Activated CD8-positive, alpha-beta memory T cell treated with anti-CD3 and anti-CD28 coated beads for 36 hours (primary cell): ENCODE data around the gene TRIM9. TPM values are rescaled to one million over a fixed set of nuclear protein-coding genes. Genes with fewer than 3 reads are reported as not detected.

ENCODE experiments used
- CTCF ChIA-PET: fragments of 350-600 bp; sonication (Branson Sonifier 250); formaldehyde crosslinking; loops from one replicate; lab custom pipeline; 2021; ENCODE audit warnings: antibody characterized with exemption; lab: Charles Lee
- POLR2A ChIA-PET: fragments of 350-600 bp; sonication (Branson Sonifier 250); formaldehyde crosslinking; loops from one replicate; lab custom pipeline; 2021; ENCODE audit warnings: antibody characterized with exemption; lab: Charles Lee
- total RNA-seq, 2 experiments: library from RNA; stranded (reverse); gene quantifications; one replicate each; pipeline ENCODE4 v1.2.3, GENCODE V29; 2021

Gene TRIM9
- total RNA-seq, 2 experiments from 2014 or later, result 1.6 to 2.0 TPM

GRCh38 chr14:51070726-51071125, 24.2 kb downstream of the TRIM9 start:
- POLR2A ChIA-PET, result no interaction called here
- CTCF ChIA-PET, result no interaction called here

DNA sequence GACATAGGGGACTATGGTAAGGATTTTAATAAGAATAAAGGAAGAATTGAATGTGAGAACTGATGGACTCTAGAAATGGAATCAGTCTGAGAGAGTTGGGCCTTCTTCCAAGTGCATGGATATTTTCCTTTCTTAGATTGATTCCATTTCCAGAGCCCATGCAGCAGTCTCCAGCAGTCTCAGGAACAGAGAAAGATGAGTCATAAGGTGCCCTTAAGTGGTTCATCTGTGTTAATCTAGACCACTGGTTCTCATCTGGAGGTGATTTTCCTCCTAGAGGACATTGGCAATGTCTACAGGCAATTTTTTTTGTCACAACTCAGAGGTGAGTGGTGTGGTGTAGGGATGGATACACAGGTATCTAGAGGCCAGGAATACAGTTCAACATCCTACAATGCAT, 25.9 kb downstream of the TRIM9 start:
- ChIA-PET POLR2A (no interaction called here), CTCF (no interaction called here)

- ChIA-PET CTCF (no interaction called here), POLR2A (no interaction called here)
Measured at GRCh38 chr14:51068268-51068667, 26.6 kb downstream of the TRIM9 start.

GRCh38 chr14:51067295-51067694, 27.6 kb downstream of the TRIM9 start:
- ChIA-PET POLR2A (no interaction called here), CTCF (no interaction called here)

- ChIA-PET CTCF (no interaction called here), POLR2A (no interaction called here)
Measured at GRCh38 chr14:51066576-51066975, 28.3 kb downstream of the TRIM9 start.

- CTCF ChIA-PET, result no interaction called here
- POLR2A ChIA-PET, result no interaction called here
Measured at GRCh38 chr14:51059032-51059431, 35.9 kb downstream of the TRIM9 start.

GRCh38 chr14:51058382-51058781, 36.5 kb downstream of the TRIM9 start:
- CTCF ChIA-PET, result interaction anchor here (0.9 kb wide), 1 partner anchor 52 kb away, joined by 6 read pairs; no protein-coding TSS in a partner anchor
- POLR2A ChIA-PET, result no interaction called here

DNA sequence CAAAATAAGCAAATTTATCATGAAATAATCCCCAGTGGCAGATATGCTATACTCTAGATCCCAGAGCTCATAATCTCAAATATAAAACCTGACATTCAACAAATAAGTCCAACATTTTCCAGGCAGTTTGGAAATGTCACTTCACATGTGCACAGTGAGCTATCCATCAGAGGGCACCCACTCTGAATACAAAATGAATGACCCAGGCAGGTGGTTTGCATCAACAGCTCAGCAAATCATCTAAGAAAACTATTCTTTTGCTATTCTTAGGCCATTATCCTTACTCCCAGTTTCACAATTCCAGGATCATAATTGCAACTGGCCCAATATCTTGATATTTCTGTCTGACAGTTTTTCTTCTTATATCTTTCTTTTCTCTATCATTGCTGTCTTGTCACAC, 38.5 kb downstream of the TRIM9 start:
- CTCF ChIA-PET, result interaction anchor here (0.9 kb wide), 1 partner anchor 417 kb away, joined by 3 read pairs; no protein-coding TSS in a partner anchor
- POLR2A ChIA-PET, result no interaction called here

GRCh38 chr14:51053157-51053556, 41.7 kb downstream of the TRIM9 start:
- ChIA-PET CTCF (interaction anchor here (0.6 kb wide), 2 partner anchors 99 to 135 kb away, joined by 3 to 4 read pairs; no protein-coding TSS in a partner anchor), POLR2A (no interaction called here)

- POLR2A ChIA-PET, result no interaction called here
- CTCF ChIA-PET, result no interaction called here
Measured at GRCh38 chr14:51044961-51045360, 49.9 kb downstream of the TRIM9 start.

DNA sequence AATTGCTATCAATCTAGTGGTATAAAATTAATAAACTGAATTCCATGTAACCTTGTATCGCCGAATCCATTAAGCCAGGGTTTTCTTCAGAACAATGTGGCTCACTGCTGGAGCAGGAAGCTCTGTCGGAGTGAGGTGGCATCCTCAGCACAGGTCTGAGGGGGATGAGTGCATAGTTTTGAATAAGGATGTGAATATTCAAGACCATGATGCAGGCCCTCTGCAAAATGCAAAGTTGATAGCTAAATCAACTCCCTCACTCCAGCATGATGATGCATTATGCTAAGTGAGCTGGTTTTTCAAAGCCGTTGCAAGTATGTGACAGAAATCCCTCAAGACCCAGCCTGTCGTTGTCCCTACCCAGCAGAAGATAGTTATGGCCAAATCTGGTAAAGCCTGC, 53.0 kb downstream of the TRIM9 start:
- CTCF ChIA-PET, result no interaction called here
- POLR2A ChIA-PET, result no interaction called here

DNA sequence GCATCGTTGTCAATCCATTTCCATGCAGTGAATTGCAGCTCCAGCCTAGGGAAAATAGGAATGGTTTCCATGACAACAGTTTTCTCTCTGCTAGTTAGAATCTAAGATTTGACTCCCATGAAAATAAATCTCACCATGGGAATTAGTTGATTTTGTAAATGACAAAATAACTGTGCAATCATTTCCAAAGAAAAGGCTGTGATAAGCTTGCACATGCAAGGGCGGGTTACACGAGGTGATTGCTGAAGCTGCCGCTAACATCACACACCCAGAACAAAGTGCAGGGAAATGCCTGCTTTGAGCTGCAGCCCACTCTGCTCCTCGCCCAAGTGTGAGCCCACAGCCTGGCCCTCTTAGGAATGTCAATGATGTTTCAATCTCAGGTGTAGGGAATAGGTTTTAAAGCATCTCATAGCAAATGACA, 53.8 kb downstream of the TRIM9 start:
- POLR2A ChIA-PET, result no interaction called here

GRCh38 chr14:51039252-51039651, 55.7 kb downstream of the TRIM9 start:
- CTCF ChIA-PET, result no interaction called here
- POLR2A ChIA-PET, result no interaction called here

More for the DNA sequence above, 53.8 kb downstream of the TRIM9 start:
- CTCF ChIA-PET, result no interaction called here

DNA sequence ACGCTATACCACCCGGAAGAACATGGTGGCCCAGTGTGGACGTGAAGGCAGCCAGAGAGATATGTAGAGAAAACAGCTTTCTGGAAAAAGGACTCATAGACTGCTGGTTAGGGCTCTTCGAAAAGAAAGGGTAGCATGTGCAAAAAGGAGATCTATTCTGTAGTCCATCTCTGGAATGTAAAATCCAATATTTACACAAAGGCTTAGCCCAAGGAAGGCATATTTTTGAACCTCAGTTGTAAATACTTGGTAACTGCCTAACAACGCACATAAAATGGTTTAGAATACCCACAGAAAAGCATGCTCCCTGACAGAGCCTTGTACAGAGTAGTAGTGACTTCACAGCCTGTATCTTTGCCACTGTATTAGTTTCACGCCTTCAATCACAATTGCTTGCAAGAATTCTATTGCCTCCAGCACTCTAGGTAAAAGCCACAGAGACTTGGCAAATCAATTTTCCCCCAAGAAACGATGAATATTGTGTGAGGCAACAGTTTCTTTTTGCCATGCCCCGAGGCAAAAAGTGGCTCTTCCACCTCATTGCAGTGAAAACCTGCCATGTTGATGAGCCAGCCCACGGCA, 59.2 kb downstream of the TRIM9 start:
- POLR2A ChIA-PET, result no interaction called here

DNA sequence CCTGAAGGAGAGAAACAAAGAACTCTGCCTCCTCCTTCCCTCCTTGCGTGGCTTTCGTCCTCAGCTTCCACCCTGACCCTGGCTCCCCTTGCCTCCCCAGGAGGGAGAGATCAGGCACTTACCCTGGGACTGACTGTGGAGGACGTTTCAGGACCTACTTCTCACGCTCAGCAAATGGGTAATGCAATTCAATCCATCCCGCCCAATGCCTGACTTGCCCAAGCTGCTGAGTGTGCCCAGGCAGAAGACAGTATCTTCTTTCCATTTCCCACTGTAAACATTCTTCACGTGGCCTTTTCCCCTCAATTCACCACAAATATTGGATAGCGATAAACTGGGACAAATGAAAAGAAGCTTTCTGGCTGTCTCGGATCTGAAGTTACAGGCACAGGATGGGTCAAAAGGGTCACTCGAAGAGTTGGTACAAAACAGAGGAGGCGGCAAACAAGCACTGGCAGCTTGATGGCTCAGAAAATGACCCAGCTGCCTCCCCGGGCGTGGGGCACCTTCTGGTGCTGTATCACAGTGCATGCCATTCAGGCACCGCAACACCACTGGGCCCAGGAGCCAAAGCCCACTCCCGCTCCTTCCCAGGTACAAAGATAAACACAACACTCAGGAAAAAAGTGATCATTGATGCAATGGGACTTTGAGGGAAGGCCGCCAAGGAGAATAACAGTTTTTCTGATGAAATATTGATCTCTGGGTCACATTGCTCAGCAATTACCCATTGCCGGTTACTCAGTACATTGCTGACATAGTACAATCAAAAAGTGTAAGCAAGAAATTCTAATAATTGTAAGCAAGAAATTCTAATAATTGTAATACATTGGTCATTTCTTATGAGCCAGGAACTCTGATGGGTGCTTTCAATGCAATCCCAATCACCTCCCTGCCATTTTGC, 65.8 kb downstream of the TRIM9 start:
- CTCF ChIA-PET, result no interaction called here
- POLR2A ChIA-PET, result no interaction called here

More for the DNA sequence above, 59.2 kb downstream of the TRIM9 start:
- CTCF ChIA-PET, result no interaction called here

- POLR2A ChIA-PET, result no interaction called here
Measured at GRCh38 chr14:51028361-51028760, 66.5 kb downstream of the TRIM9 start.

GRCh38 chr14:51024377-51024776, 70.5 kb downstream of the TRIM9 start:
- ChIA-PET POLR2A (no interaction called here), CTCF (no interaction called here)

More at GRCh38 chr14:51028361-51028760, 66.5 kb downstream of the TRIM9 start:
- CTCF ChIA-PET, result no interaction called here

GRCh38 chr14:51023964-51024363, 70.9 kb downstream of the TRIM9 start:
- ChIA-PET POLR2A (no interaction called here), CTCF (no interaction called here)

DNA sequence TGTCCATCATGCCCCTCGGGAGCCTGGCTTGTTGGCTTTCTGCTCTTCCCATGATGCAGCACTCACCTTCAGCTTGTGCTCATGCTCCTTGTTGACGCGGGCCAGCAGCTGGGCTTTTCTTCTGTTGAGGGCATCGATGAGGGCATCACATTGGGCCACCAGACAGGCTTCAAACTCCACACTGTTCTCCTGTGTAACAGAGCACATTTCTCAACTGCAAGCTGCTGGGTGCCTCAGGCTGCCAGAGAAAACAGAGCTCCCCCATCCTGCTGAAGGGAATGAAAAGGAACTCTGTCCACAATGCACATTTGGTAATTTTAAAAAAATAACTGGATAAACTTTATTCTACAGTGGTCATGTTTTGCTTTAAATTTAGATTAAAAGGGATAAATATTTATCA, 72.1 kb downstream of the TRIM9 start:
- CTCF ChIA-PET, result no interaction called here

DNA sequence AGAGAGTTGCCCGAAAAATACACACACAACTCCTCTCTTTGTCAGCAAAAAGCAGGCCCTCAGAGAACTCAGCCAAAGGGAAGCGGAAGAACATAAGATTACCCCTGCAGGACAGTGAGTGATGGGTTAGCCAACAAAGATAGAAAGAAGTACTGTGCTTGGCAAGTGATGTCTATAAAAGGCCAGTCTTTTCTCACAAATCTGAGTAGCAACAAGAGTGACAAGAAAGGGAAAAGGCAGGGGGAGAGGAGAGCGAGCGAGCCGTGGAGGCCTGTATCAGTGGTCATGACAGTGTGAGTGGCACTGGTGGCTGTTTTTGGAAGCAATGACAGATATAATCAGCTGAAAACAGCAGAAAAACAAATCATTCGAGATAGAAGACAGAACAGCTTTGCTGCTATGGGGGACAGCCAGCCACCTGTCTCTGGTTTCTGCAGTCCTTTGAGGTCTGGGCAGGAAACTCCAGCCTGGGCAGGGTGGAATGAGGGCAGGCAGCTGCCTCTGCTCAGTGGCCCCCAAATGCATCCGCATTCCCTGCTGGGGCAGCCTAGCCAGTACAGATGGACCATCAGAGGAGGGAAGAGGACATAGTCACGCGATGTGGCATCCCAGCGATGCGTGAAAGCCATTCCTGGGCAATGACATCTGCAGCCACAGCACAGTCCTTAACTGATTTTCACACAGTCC, 74.7 kb downstream of the TRIM9 start:
- ChIA-PET CTCF (no interaction called here), POLR2A (no interaction called here)

More for the DNA sequence above, 72.1 kb downstream of the TRIM9 start:
- POLR2A ChIA-PET, result no interaction called here
